ENCODE measurements around the gene CLHC1.
A peak's percentile ranks its signal among the peaks of the same experiment; 100 is the strongest.

Gene CLHC1

DNA sequence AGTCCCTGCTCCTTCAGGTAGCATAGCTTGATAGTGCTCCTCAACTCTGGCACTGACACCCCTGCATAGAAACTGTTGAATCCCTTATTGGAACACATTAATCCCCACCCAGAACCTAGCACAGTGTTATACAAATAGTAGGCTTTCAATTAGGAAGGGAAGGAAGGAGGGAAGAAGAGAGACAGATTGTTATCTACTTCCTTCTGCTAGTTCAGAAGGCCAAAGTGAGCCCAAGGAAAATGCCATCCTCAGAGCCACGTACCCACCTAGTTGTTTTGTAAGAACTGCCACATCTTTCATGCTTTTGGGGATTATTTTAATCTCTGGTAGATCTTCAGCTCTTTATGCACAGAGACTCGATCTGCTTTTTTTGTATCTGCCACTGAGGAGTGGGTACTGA is 75.1 kb downstream of the CLHC1 start:
- no peak overlapping the region for H3K4me3 ChIP-seq (ENCODE audit: low read depth in 1 of 2, low read length in 2 of 2)
- H3K4me1 ChIP-seq (ENCODE audit: control insufficient read depth in 1 of 2, insufficient read depth in 2 of 2, low read length in 2 of 2): peaks cover 32 to 74% of the 10 kb centered on the region in 2 donors
- no peaks in the 10 kb centered on the region for H3K36me3 ChIP-seq (ENCODE audit: control insufficient read depth in 1 of 2, insufficient read depth in 2 of 2, low read length in 2 of 2)
- H3K9me3 ChIP-seq (ENCODE audit: control insufficient read depth in 1 of 2, low read length in 2 of 2): no peaks in the 10 kb centered on the region
- peak overlapping the region; percentile 28 for H3K27ac ChIP-seq (ENCODE audit: low read length)
- no peaks in the 10 kb centered on the region for H3K27me3 ChIP-seq (ENCODE audit: low read depth, low read length)

DNA sequence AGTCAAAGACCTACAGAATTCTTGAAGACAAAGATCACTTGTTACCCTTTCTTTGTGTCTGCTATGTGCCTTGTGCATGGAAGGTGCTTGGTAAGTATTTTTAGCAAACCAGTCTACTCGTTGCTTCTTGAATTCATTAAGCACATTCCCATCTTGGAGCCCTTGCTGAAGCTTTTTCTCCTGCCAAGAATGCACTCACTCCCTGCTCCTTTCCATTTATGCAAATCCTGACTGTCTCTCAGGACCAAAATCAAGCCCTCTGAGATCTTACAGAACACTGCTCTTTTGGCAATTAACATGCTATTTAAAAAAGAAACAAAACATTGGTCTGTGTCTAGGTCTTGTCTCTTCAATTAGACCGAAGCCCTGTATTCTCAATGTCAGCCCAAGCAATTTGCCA is 75.8 kb downstream of the CLHC1 start:
- Histone ChIP-seq H3K4me3 (ENCODE audit: low read depth in 1 of 2, low read length in 2 of 2) (no peak overlapping the region), H3K36me3 (ENCODE audit: control insufficient read depth in 1 of 2, insufficient read depth in 2 of 2, low read length in 2 of 2) (no peaks in the 10 kb centered on the region), H3K27ac (ENCODE audit: low read length) (peak overlapping the region; percentile 28), H3K27me3 (ENCODE audit: low read depth, low read length) (no peaks in the 10 kb centered on the region), H3K9me3 (ENCODE audit: control insufficient read depth in 1 of 2, low read length in 2 of 2) (no peaks in the 10 kb centered on the region), H3K4me1 (ENCODE audit: control insufficient read depth in 1 of 2, insufficient read depth in 2 of 2, low read length in 2 of 2) (peaks cover 36 to 81% of the 10 kb centered on the region in 2 donors)

DNA sequence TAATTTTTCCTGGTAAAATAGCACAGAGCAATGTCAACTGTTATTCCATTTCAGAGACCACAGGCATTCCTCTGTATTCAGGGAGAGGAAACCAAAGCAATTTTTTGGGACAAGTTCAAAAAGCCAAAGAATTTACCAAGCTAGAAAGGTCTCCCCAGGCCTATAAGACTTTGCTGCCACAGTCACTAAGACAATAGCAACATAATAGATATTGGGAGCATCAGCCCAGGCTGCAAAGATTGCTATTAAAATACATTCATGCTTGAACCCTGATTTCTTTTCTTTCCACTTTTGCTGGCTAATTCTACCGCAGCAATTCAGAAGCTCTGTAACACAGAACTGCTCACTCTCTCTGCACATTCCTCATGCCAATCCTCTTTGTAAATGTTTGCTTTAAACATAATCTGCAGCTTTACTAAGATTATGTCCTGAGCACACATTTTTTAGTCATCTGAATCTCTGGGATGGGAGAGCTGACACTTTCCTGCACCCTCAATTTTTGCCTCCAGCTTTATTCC is 76.3 kb downstream of the CLHC1 start:
- H3K27me3 ChIP-seq (ENCODE audit: low read depth, low read length): no peaks in the 10 kb centered on the region
- H3K27ac ChIP-seq (ENCODE audit: low read length): peak overlapping the region; percentile 1
- H3K9me3 ChIP-seq (ENCODE audit: control insufficient read depth in 1 of 2, low read length in 2 of 2): no peaks in the 10 kb centered on the region
- peaks cover 36 to 84% of the 10 kb centered on the region in 2 donors for H3K4me1 ChIP-seq (ENCODE audit: control insufficient read depth in 1 of 2, insufficient read depth in 2 of 2, low read length in 2 of 2)
- no peak overlapping the region for H3K4me3 ChIP-seq (ENCODE audit: low read depth in 1 of 2, low read length in 2 of 2)
- H3K36me3 ChIP-seq (ENCODE audit: control insufficient read depth in 1 of 2, insufficient read depth in 2 of 2, low read length in 2 of 2): no peaks in the 10 kb centered on the region

DNA sequence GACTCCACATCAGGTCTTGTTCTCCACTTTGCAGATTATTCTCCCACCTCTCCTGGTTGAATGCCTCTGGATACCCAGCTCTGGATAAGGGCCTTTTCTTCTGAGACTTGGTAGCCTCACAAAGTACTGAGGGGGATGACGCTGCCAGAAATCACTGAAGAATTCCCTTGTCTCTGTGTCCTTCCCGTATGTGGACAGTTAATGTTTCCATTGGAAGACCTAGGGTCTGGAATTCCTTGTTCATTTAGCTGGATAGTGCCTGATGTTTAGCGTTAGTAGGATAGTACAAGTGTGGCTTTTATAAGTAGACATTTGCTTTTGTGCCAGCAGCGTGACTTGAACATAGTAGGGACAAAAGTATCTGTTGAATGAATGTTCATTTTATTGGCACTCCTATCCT is 76.9 kb downstream of the CLHC1 start:
- no peak overlapping the region for H3K4me3 ChIP-seq (ENCODE audit: low read depth in 1 of 2, low read length in 2 of 2)
- H3K27ac ChIP-seq (ENCODE audit: low read length): peak overlapping the region; percentile 1

DNA sequence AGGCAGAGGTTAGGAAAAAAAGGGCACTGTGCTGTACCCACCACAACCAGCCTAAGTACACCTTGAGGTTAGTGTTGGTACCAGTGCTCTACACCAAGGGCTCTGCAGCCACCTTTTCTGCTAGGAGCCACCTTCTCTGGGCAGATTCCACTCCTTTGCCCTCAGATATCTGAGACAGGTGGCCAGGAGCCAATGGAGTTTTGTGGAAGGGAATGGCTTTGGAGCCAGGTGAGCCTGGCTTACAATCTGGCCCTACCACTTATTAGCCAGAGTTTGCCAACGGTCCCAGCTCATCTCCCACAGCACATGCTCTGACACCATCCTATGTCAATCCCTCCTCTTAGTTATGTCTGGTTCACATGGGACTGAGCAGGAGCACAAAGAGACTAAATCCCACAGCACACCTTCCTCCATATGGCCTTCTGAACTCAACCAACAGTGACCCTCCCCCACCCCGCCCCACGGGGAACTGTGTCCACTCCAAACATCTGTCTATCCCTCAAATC is 77.5 kb downstream of the CLHC1 start:
- peaks cover 36 to 84% of the 10 kb centered on the region in 2 donors for H3K4me1 ChIP-seq (ENCODE audit: control insufficient read depth in 1 of 2, insufficient read depth in 2 of 2, low read length in 2 of 2)
- H3K27ac ChIP-seq (ENCODE audit: low read length): peak overlapping the region; percentile 1
- H3K27me3 ChIP-seq (ENCODE audit: low read depth, low read length): no peaks in the 10 kb centered on the region
- no peak overlapping the region for H3K4me3 ChIP-seq (ENCODE audit: low read depth in 1 of 2, low read length in 2 of 2)
- H3K9me3 ChIP-seq (ENCODE audit: control insufficient read depth in 1 of 2, low read length in 2 of 2): no peaks in the 10 kb centered on the region
- H3K36me3 ChIP-seq (ENCODE audit: control insufficient read depth in 1 of 2, insufficient read depth in 2 of 2, low read length in 2 of 2): no peaks in the 10 kb centered on the region

More for the DNA sequence above, 76.9 kb downstream of the CLHC1 start:
- peaks cover 36 to 84% of the 10 kb centered on the region in 2 donors for H3K4me1 ChIP-seq (ENCODE audit: control insufficient read depth in 1 of 2, insufficient read depth in 2 of 2, low read length in 2 of 2)
- H3K27me3 ChIP-seq (ENCODE audit: low read depth, low read length): no peaks in the 10 kb centered on the region
- no peaks in the 10 kb centered on the region for H3K36me3 ChIP-seq (ENCODE audit: control insufficient read depth in 1 of 2, insufficient read depth in 2 of 2, low read length in 2 of 2)
- H3K9me3 ChIP-seq (ENCODE audit: control insufficient read depth in 1 of 2, low read length in 2 of 2): no peaks in the 10 kb centered on the region

DNA sequence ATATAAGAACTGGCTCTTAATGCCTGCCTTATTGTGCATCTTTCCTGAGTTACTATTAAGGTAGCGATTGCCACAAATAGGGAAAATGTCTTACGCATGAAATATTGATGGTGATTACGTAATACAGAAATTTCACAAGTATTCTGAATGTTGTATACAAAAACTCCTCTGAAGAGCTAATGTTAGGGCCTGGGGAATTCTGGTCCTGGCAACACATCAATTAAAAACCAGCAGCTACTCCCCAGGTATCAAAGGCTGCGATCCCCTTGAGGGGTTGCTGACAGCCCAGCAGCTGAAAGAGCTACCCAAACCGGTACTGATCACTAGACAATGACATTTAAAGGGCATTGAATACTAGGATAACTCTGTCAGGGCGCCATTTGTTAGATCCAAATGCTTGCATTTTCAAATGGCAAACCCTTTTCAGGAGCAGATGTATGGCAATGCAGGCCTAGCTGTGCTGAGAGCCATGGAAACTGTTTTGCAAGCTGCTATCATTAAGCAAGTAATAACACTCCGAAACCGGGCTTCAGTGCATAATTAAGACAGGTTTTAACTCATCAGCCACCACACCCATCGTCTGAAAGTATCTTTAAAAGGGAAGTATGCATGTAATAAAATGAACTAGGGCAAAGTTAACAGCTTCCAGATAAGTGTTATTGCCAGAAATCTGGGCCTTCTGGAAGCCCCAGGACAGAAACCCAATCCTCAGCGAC is 78.4 kb downstream of the CLHC1 start:
- Histone ChIP-seq H3K9me3 (ENCODE audit: control insufficient read depth in 1 of 2, low read length in 2 of 2) (no peaks in the 10 kb centered on the region), H3K27me3 (ENCODE audit: low read depth, low read length) (no peaks in the 10 kb centered on the region), H3K4me1 (ENCODE audit: control insufficient read depth in 1 of 2, insufficient read depth in 2 of 2, low read length in 2 of 2) (peaks cover 36 to 76% of the 10 kb centered on the region in 2 donors), H3K27ac (ENCODE audit: low read length) (peak overlapping the region; percentile 1), H3K4me3 (ENCODE audit: low read depth in 1 of 2, low read length in 2 of 2) (no peak overlapping the region), H3K36me3 (ENCODE audit: control insufficient read depth in 1 of 2, insufficient read depth in 2 of 2, low read length in 2 of 2) (no peaks in the 10 kb centered on the region)

DNA sequence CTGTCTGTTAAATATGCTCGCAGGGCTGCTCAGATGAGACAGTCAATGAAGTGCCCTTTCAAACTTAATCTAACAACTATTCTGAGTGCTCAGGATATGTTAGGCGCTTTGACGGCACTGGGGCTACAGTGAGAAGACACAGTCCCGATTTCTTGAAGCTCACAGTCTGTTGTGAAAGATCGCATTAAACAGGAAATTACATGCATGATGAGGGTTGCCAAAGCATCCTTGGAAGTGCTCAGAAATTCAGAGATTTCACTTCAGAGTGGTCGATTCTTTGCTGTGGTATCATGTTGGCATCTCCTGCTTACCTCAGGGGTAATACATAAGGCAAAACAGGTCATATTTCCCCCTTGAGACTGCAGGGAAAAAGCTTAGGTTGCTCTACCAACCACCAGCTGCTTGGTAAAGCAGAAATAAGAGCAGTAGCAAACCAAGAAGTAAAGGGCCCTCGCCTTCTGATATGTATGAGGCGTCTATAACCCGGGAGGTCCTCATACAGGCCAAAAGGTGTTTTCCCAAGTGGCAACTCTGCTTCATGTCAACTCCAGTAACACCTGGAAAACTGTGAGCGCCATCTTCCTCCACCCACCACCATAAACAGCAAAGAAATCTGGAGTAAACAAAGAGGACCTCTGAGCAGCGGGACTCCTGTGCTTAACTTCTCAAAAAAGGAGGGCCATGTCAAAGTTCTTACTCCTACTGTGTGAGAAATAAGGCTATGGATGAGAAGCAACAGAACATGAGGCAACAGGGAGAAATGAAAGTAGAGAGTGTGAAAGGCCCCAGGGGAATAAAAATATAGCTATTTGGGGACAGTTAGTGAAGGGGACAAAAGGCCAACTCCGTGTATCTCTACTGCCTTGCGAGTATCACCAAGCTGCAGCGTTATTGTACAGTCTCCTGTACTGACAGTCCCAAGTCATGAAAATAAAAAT is 79.3 kb downstream of the CLHC1 start:
- H3K27ac ChIP-seq (ENCODE audit: low read length): no peak overlapping the region
- H3K4me1 ChIP-seq (ENCODE audit: control insufficient read depth in 1 of 2, insufficient read depth in 2 of 2, low read length in 2 of 2): peaks cover 36 to 67% of the 10 kb centered on the region in 2 donors
- no peak overlapping the region for H3K4me3 ChIP-seq (ENCODE audit: low read depth in 1 of 2, low read length in 2 of 2)
- H3K36me3 ChIP-seq (ENCODE audit: control insufficient read depth in 1 of 2, insufficient read depth in 2 of 2, low read length in 2 of 2): no peaks in the 10 kb centered on the region
- no peaks in the 10 kb centered on the region for H3K27me3 ChIP-seq (ENCODE audit: low read depth, low read length)
- no peaks in the 10 kb centered on the region for H3K9me3 ChIP-seq (ENCODE audit: control insufficient read depth in 1 of 2, low read length in 2 of 2)

DNA sequence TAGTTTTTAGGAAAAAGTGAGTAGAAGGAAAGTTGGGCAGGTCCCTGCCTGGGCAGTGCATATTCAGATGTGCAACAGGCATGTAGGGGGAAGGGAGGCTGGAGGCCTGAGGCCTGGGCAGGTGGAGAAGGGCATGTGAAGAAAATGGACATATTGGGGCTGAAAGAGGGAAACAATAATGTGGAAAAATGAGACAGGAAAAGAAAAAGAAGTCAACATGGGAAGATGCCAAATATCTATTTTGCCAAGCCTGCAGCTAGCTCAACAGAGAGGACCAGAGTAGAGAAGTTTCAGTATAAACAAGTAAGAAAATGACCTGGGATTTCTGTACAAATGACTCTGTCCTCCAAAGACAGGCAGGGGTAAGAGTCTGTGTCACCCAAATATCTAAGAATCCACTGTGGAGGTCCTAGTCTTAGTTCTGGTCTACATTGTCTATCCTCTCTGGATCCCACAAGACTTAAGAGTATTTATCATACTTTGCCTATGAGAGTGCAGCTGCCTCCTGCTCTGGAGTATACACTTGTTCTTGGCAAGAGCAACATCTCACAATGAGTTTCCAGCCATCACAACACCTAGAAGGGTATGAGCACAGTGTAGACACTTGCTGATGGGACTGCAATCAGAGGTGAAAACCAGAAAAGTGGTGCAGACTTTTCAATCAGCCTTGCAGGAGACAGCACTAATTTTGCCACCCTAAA is 80.2 kb downstream of the CLHC1 start:
- Histone ChIP-seq H3K27ac (ENCODE audit: low read length) (no peak overlapping the region), H3K4me3 (ENCODE audit: low read depth in 1 of 2, low read length in 2 of 2) (no peak overlapping the region), H3K36me3 (ENCODE audit: control insufficient read depth in 1 of 2, insufficient read depth in 2 of 2, low read length in 2 of 2) (no peaks in the 10 kb centered on the region), H3K4me1 (ENCODE audit: control insufficient read depth in 1 of 2, insufficient read depth in 2 of 2, low read length in 2 of 2) (peaks cover 30 to 58% of the 10 kb centered on the region in 2 donors), H3K27me3 (ENCODE audit: low read depth, low read length) (no peaks in the 10 kb centered on the region), H3K9me3 (ENCODE audit: control insufficient read depth in 1 of 2, low read length in 2 of 2) (no peaks in the 10 kb centered on the region)

DNA sequence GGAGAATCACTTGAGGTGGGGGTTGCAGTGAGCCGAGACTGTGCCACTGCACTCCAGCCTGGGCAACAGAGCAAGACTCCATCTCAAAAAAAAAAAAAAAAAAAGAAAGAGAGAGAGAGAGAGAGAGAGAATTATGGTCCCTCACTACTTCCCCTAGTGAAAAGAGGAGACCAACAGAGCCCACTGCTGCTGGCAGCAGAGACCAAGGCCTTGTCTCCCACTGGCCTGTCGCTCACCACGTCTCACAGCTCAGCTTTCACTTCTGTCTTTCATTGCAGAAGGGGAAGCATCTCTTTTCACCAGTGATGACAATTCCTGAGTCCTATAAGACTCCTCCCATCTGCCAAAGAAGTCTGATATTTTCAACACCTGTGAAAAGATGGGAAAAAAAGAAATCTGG is 81.3 kb downstream of the CLHC1 start:
- no peaks in the 10 kb centered on the region for H3K27me3 ChIP-seq (ENCODE audit: low read depth, low read length)
- H3K36me3 ChIP-seq (ENCODE audit: control insufficient read depth in 1 of 2, insufficient read depth in 2 of 2, low read length in 2 of 2): no peaks in the 10 kb centered on the region
- H3K27ac ChIP-seq (ENCODE audit: low read length): no peak overlapping the region
- H3K9me3 ChIP-seq (ENCODE audit: control insufficient read depth in 1 of 2, low read length in 2 of 2): no peaks in the 10 kb centered on the region
- peaks cover 22 to 48% of the 10 kb centered on the region in 2 donors for H3K4me1 ChIP-seq (ENCODE audit: control insufficient read depth in 1 of 2, insufficient read depth in 2 of 2, low read length in 2 of 2)
- no peak overlapping the region for H3K4me3 ChIP-seq (ENCODE audit: low read depth in 1 of 2, low read length in 2 of 2)

DNA sequence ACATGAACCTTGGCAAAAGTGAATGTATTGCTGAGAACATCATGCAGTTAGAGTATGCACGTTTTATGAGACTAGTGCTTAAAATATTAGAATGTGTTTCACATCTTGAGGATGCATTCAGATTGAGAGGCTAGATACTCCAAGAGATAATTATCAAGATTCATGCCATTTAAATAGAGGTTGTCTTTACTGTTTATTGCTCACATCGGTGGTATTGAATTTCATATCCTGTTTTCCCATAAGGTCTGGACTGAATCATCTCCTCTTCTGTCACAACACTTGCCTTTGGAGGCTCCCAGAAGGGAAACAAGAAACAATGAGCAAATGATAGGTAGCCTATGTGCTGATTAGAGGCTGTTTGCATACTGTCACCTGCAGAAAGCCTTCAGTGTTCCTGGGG is 83.8 kb downstream of the CLHC1 start:
- Histone ChIP-seq H3K4me1 (ENCODE audit: control insufficient read depth in 1 of 2, insufficient read depth in 2 of 2, low read length in 2 of 2) (peaks cover 5 to 22% of the 10 kb centered on the region in 2 donors), H3K9me3 (ENCODE audit: control insufficient read depth in 1 of 2, low read length in 2 of 2) (no peaks in the 10 kb centered on the region), H3K27me3 (ENCODE audit: low read depth, low read length) (no peaks in the 10 kb centered on the region), H3K27ac (ENCODE audit: low read length) (no peak overlapping the region), H3K36me3 (ENCODE audit: control insufficient read depth in 1 of 2, insufficient read depth in 2 of 2, low read length in 2 of 2) (no peaks in the 10 kb centered on the region), H3K4me3 (ENCODE audit: low read depth in 1 of 2, low read length in 2 of 2) (no peak overlapping the region)

DNA sequence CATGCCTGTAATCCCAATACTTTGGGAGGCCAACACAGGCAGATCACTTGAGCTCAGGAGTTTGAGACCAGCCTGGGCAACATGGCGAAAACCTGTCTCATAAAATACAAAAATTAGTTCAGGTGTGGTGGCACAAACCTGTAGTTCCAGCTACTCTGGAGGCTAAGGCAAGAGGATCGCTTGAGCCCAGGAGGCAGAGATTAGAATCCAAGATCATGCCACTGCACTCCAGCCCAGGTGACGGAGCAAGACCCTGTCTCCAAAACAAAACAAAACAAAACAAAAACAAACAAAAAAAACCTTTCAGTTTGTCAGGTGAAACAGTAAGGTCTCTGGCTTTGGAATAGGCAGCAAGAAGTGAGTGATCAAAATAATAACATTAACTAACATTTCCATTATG is 84.6 kb downstream of the CLHC1 start:
- Histone ChIP-seq H3K9me3 (ENCODE audit: control insufficient read depth in 1 of 2, low read length in 2 of 2) (no peaks in the 10 kb centered on the region), H3K27ac (ENCODE audit: low read length) (no peak overlapping the region), H3K4me1 (ENCODE audit: control insufficient read depth in 1 of 2, insufficient read depth in 2 of 2, low read length in 2 of 2) (peaks cover 5 to 15% of the 10 kb centered on the region in 2 donors), H3K36me3 (ENCODE audit: control insufficient read depth in 1 of 2, insufficient read depth in 2 of 2, low read length in 2 of 2) (no peaks in the 10 kb centered on the region), H3K27me3 (ENCODE audit: low read depth, low read length) (no peaks in the 10 kb centered on the region), H3K4me3 (ENCODE audit: low read depth in 1 of 2, low read length in 2 of 2) (no peak overlapping the region)

All from muscle layer of duodenum (tissue), 2 donors.